ENCODE data around the gene ABCC9. TPM values are rescaled to one million over a fixed set of nuclear protein-coding genes. Genes with fewer than 3 reads are reported as not detected.

ABCC9 gene
- total RNA-seq, 1 experiment from 2014 or later = not detected

DNA sequence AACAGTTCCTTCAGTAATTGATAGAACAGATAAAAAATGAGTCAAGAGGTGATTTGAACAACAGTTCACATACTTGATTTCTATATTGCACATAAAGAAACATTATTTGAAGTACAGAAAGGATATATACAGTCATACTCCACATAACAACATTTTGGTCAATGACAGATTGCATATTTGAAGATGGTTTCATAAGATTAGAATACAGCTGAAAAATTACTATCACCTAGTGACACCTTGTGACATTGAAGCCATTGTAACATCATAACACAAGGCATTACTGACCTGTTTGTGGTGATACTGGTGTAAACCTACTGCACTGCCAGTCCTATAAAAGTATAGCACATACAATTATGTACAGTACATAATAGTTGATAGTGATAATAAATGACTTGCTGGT is 43.1 kb upstream of the ABCC9 start:
- Histone ChIP-seq H3K9ac (ENCODE audit: extremely low read depth, insufficient read length, low read length) (no peak overlapping the region), H4K8ac (replicated peaks; ENCODE audit: insufficient read length, low read depth, low read length) (no peak overlapping the region), H3K23me2 (ENCODE audit: insufficient read length, low read depth, low read length, poor library complexity, severe bottlenecking) (no peaks in the 10 kb centered on the region), H2BK120ac (ENCODE audit: low read depth, low read length, poor library complexity, severe bottlenecking) (no peak overlapping the region), H2AK5ac (ENCODE audit: insufficient read length, low read length) (no peak overlapping the region), H3K4ac (ENCODE audit: low read depth, low read length) (no peak overlapping the region), H3K14ac (ENCODE audit: insufficient read depth, low read length) (no peak overlapping the region), H3K23ac (ENCODE audit: insufficient read length, low read depth, low read length) (no peak overlapping the region), H3K27me3 (ENCODE audit: insufficient read depth, low read length) (no peaks in the 10 kb centered on the region), H3K9me3 (ENCODE audit: control insufficient read depth, low read depth, low read length) (no peaks in the 10 kb centered on the region), H4K20me1 (ENCODE audit: control insufficient read depth, insufficient read depth, insufficient read length) (no peaks in the 10 kb centered on the region), H3K27ac (ENCODE audit: insufficient read length, low read depth, low read length) (no peak overlapping the region), H3K79me1 (ENCODE audit: insufficient read depth, low read depth, low read length, poor library complexity, severe bottlenecking) (no peaks in the 10 kb centered on the region), H2BK20ac (ENCODE audit: low read depth, low read length, poor library complexity, severe bottlenecking) (no peak overlapping the region), H4K91ac (ENCODE audit: insufficient read length, low read depth, low read length) (no peak overlapping the region), H2BK12ac (ENCODE audit: insufficient read length, low read depth, low read length) (no peak overlapping the region), H3K4me2 (ENCODE audit: insufficient read depth, insufficient read length, low read length) (no peak overlapping the region), H3K18ac (ENCODE audit: insufficient read length, low read depth, low read length) (no peak overlapping the region), H3T11ph (ENCODE audit: low read length) (no peak overlapping the region), H3K79me2 (ENCODE audit: insufficient read depth, low read length) (no peaks in the 10 kb centered on the region), H4K5ac (ENCODE audit: insufficient read length, low read depth, low read length) (no peak overlapping the region), H2BK5ac (ENCODE audit: insufficient read length, low read length) (no peak overlapping the region), H2BK15ac (ENCODE audit: low read depth, low read length) (no peak overlapping the region), H3K56ac (ENCODE audit: insufficient read length, low read depth, low read length) (no peak overlapping the region), H2AFZ (ENCODE audit: low read length) (no peak overlapping the region), H3K4me1 (ENCODE audit: insufficient read depth, low read length) (no peaks in the 10 kb centered on the region)
- H3K36me3 Mint-ChIP-seq (ENCODE audit: insufficient read depth in 1 of 3, low read depth in 3 of 3) = no peaks in the 10 kb centered on the region
- H3K27me3 Mint-ChIP-seq (ENCODE audit: low read depth) = 0 out of 2 replicates have a peak, but pooled peaks cover 1% of the 10 kb centered on the region
- peaks cover 12 to 18% of the 10 kb centered on the region in 2 experiments for H3K4me1 Mint-ChIP-seq
- TF ChIP-seq, protein P1, sequence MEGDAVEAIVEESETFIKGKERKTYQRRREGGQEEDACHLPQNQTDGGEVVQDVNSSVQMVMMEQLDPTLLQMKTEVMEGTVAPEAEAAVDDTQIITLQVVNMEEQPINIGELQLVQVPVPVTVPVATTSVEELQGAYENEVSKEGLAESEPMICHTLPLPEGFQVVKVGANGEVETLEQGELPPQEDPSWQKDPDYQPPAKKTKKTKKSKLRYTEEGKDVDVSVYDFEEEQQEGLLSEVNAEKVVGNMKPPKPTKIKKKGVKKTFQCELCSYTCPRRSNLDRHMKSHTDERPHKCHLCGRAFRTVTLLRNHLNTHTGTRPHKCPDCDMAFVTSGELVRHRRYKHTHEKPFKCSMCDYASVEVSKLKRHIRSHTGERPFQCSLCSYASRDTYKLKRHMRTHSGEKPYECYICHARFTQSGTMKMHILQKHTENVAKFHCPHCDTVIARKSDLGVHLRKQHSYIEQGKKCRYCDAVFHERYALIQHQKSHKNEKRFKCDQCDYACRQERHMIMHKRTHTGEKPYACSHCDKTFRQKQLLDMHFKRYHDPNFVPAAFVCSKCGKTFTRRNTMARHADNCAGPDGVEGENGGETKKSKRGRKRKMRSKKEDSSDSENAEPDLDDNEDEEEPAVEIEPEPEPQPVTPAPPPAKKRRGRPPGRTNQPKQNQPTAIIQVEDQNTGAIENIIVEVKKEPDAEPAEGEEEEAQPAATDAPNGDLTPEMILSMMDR (conservative IDR thresholded peaks at IDR 0.05) = no peak
- DNase-seq = no peak
- no peak overlapping the region for H3K27ac Mint-ChIP-seq
- no peak overlapping the region for H3K4me3 Mint-ChIP-seq
- no peaks in the 10 kb centered on the region for H3K9me3 Mint-ChIP-seq

All from H9 (cell line).